KMS-11 (cell line): ENCODE measurements around the gene CTSD.

ENCODE experiments used
- H2AFZ ChIP-seq: fragments of 200-600 bp; sonication (generic); 2 replicates; pipeline ENCODE4 v1.6.1; 2016; ENCODE audit warnings: antibody characterized with exemption, mixed run types, low read depth
- H3K27ac ChIP-seq: fragments of 200-600 bp; sonication (generic); 2 replicates; pipeline ENCODE4 v1.6.1; 2016; ENCODE audit warnings: mild to moderate bottlenecking, mixed run types
- H3K27me3 ChIP-seq: fragments of 200-600 bp; sonication (generic); 2 replicates; pipeline ENCODE4 v1.6.1; 2017; ENCODE audit warnings: mild to moderate bottlenecking, low read depth, mixed run types, moderate library complexity; ENCODE audit not compliant: insufficient read depth
- H3K36me3 ChIP-seq: fragments of 200-600 bp; sonication (generic); 2 replicates; pipeline ENCODE4 v1.6.1; 2017; ENCODE audit warnings: mild to moderate bottlenecking, mixed run types; ENCODE audit not compliant: insufficient read depth
- H3K4me1 ChIP-seq: fragments of 200-600 bp; sonication (generic); 2 replicates; pipeline ENCODE4 v1.6.1; 2016; ENCODE audit warnings: mild to moderate bottlenecking, low read depth, mixed run types; ENCODE audit not compliant: poor library complexity, severe bottlenecking
- H3K4me2 ChIP-seq: fragments of 200-600 bp; sonication (generic); 2 replicates; pipeline ENCODE4 v1.7.0; 2016; ENCODE audit warnings: mild to moderate bottlenecking, mixed run types
- H3K4me3 ChIP-seq: fragments of 200-600 bp; sonication (generic); IDR thresholded peaks from 2 replicates; pipeline ENCODE4 v1.6.1; 2017; ENCODE audit warnings: low read depth, low read length, mixed read lengths; ENCODE audit not compliant: insufficient read depth
- H3K79me2 ChIP-seq: fragments of 200-600 bp; sonication (generic); 2 replicates; pipeline ENCODE4 v1.6.1; 2016; ENCODE audit warnings: low read depth, mixed run types; ENCODE audit not compliant: insufficient read depth
- H3K9ac ChIP-seq: fragments of 200-600 bp; sonication (generic); 2 replicates; pipeline ENCODE4 v1.6.1; 2016; ENCODE audit warnings: mild to moderate bottlenecking, mixed run types
- H4K20me1 ChIP-seq: fragments of 200-600 bp; sonication (generic); 2 replicates; pipeline ENCODE4 v1.6.1; 2016; ENCODE audit warnings: mild to moderate bottlenecking, mixed run types; ENCODE audit not compliant: insufficient read depth
- CTCF ChIP-seq: fragments of 200-600 bp; sonication (generic); conservative IDR thresholded peaks from 2 replicates; pipeline ENCODE4 v1.6.1; 2017; ENCODE audit warnings: low read depth, mild to moderate bottlenecking, antibody characterized with exemption, low read length, moderate library complexity, mixed read lengths

CTSD gene

DNA sequence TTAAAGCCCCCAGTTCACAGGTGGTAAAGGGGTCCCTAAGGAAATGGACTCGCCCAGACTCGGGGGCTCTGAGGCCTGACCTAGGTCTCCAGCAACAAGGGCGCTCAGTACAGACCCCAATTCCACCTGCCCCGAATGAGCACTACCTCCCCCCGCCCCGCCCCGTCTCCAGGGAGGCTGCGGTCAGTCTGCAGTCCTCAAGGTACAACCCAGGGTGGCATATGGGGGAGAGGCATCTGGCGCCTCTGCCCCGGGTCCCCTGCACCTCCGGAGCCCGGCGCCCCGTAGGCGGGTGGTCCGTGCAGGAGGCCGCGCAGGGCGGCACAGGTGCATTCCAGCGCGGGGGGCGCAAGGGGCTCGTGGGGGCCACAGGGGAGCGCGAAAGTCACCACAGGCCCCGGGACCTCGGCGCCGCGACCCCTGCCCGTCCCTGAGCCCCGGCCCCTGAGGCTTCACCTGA, 361 bp downstream of the CTSD start:
- H3K4me1 ChIP-seq, result peaks cover 4% of the 10 kb centered on the region
- no peaks in the 10 kb centered on the region for H3K79me2 ChIP-seq
- H3K4me2 ChIP-seq, result peak overlapping the region; percentile 64
- H3K9ac ChIP-seq, result peak overlapping the region; percentile 77
- no peak overlapping the region for H3K27ac ChIP-seq
- H3K4me3 ChIP-seq, result no peak overlapping the region
- H4K20me1 ChIP-seq, result no peaks in the 10 kb centered on the region
- H3K36me3 ChIP-seq, result no peaks in the 10 kb centered on the region
- no peaks in the 10 kb centered on the region; the same call in 1 of the 2 replicates for H3K27me3 ChIP-seq
- no peak for TF ChIP-seq CTCF
- peak overlapping the region; percentile 47; the same call in 1 of the 2 replicates for H2AFZ ChIP-seq

DNA sequence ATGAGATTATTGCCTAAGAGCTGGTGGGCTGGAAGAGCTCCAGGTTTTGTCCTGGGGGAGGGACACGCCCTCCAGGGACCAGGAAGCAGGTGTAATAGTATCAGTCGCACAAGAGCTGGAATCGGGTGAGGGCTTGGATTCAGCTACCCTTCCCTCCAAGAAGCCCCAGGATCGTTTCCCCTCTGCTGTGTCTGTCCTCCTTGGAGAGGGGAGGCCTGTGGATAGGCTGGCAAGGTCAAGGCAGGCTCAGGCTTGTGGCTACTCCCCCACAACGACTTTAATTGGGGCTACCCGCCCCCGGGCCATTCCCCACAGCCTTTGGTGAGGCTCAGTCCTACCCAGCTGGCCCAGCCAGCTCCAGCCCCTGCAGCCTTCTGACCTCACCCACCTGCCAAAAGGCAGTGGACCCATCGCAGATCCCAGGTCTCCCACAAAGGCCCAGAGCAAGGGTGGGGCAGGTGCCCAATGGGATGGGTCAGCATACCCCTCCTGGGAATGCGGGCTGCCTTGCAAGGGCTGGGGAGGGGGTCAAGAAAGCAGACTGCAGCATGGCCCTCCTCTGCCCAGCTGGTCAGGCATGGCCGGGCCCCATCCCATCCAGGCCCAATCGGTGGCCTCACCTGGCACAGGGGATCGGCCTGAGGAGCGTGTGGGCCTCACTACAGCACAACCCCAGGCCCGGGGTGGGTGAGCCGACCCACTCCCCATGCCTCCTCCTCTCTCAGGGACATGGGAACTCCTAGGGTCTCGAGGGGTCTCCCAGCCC, 1.0 kb downstream of the CTSD start:
- Histone ChIP-seq H3K79me2 (no peaks in the 10 kb centered on the region), H3K36me3 (no peaks in the 10 kb centered on the region), H3K27me3 (no peaks in the 10 kb centered on the region; the same call in 1 of the 2 replicates), H3K4me3 (no peak overlapping the region), H4K20me1 (no peaks in the 10 kb centered on the region), H3K4me1 (peaks cover 4% of the 10 kb centered on the region), H3K9ac (peak overlapping the region; percentile 77; the same call in 1 of the 2 replicates), H2AFZ (no peak overlapping the region), H3K4me2 (peak overlapping the region; percentile 64), H3K27ac (no peak overlapping the region)
- TF ChIP-seq CTCF, result no peak

- H3K4me1 ChIP-seq, result peaks cover 4% of the 10 kb centered on the region
- H3K27ac ChIP-seq, result no peak overlapping the region
- no peaks in the 10 kb centered on the region for H3K79me2 ChIP-seq
- H4K20me1 ChIP-seq, result no peaks in the 10 kb centered on the region
- H3K4me2 ChIP-seq, result no peak overlapping the region
- H2AFZ ChIP-seq, result no peak overlapping the region
- no peaks in the 10 kb centered on the region; the same call in 1 of the 2 replicates for H3K27me3 ChIP-seq
- no peak for TF ChIP-seq CTCF
- no peak overlapping the region for H3K9ac ChIP-seq
- no peaks in the 10 kb centered on the region for H3K36me3 ChIP-seq
- no peak overlapping the region for H3K4me3 ChIP-seq
Observed at GRCh38 chr11:1761857-1762536, 1.7 kb downstream of the CTSD start.

DNA sequence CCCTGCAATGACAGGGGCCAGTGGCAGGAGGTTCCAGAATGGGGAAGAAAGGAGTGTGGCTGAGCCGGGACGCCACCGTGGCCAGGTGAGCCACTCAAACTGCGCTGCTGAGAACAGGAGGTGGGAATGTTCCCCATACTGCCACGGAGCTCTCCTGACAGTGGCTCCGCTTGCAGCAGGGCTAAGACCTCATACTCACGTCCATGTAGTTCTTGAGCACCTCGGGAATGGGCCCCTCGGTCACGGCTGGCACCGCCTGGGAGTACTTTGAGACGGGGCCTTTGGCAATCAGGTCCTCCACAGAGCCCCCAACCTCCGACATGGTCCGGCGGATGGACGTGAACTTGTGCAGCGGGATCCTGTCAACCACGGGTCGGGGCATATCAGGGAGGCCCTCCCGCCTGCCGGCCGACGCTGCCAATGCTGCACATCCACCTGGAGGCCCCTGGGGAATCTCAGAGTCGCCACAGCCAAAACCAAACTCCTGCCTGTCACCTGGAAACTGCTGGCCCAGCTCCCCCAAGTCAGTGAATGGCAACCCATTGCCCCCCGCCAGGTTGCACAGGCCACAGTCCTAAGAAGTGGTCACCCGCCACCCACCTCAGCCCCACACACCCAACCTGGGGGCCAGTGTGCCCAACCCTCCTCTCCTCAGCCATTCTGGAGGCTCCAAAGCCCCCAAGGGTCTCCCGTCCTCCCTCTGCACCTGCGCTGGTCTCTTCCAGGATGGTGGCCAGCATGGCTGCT, 2.4 kb downstream of the CTSD start:
- Histone ChIP-seq H3K4me2 (no peak overlapping the region), H3K36me3 (no peaks in the 10 kb centered on the region), H2AFZ (no peak overlapping the region), H3K4me3 (no peak overlapping the region), H3K4me1 (peaks cover 4% of the 10 kb centered on the region), H3K27me3 (no peaks in the 10 kb centered on the region; the same call in 1 of the 2 replicates), H3K9ac (no peak overlapping the region), H4K20me1 (no peaks in the 10 kb centered on the region), H3K27ac (no peak overlapping the region), H3K79me2 (no peaks in the 10 kb centered on the region)
- no peak for TF ChIP-seq CTCF
